DOHH2 (cell line): ENCODE results near the gene PDILT.

Experiments used
- H3F3A ChIP-seq: fragments of 200-600 bp; sonication (generic), shearing (Covaris generic); 2 replicates; pipeline ENCODE4 v1.6.0; 2016; ENCODE audit warnings: antibody characterized with exemption, mild to moderate bottlenecking; ENCODE audit not compliant: control insufficient read depth, insufficient read depth
- H3K27ac ChIP-seq: fragments of 200-600 bp; sonication (generic); 2 replicates; pipeline ENCODE4 v1.5.1; 2014; ENCODE audit warnings: low read depth, mild to moderate bottlenecking, low read length, moderate library complexity
- H3K27me3 ChIP-seq: fragments of 200-600 bp; sonication (generic); 2 replicates; pipeline ENCODE4 v1.6.1; 2014; ENCODE audit warnings: mild to moderate bottlenecking, low read length, mixed read lengths; ENCODE audit not compliant: control insufficient read depth
- H3K36me3 ChIP-seq: fragments of 200-600 bp; sonication (generic); 2 replicates; pipeline ENCODE4 v1.6.1; 2014; ENCODE audit warnings: mild to moderate bottlenecking, low read length, moderate library complexity, mixed read lengths; ENCODE audit not compliant: control insufficient read depth
- H3K4me1 ChIP-seq: fragments of 200-600 bp; sonication (generic); 2 replicates; pipeline ENCODE4 v1.6.1; 2014; ENCODE audit warnings: mild to moderate bottlenecking, low read length, mixed read lengths; ENCODE audit not compliant: control insufficient read depth
- H3K4me2 ChIP-seq: fragments of 200-600 bp; sonication (generic); 2 replicates; pipeline ENCODE4 v1.6.0; 2014; ENCODE audit warnings: mild to moderate bottlenecking, low read length, moderate library complexity
- H3K4me3 ChIP-seq: fragments of 200-600 bp; sonication (generic); 2 replicates; pipeline ENCODE4 v1.5.1; 2014; ENCODE audit warnings: mild to moderate bottlenecking, low read length, mixed read lengths
- H3K79me2 ChIP-seq: fragments of 200-600 bp; sonication (generic); 2 replicates; pipeline ENCODE4 v1.6.1; 2014; ENCODE audit warnings: mild to moderate bottlenecking, low read length, mixed read lengths; ENCODE audit not compliant: control insufficient read depth
- H3K9me2 ChIP-seq: fragments of 200-600 bp; sonication (generic); replicated peaks from 2 replicates; pipeline ENCODE4 v1.6.1; 2014; ENCODE audit warnings: mild to moderate bottlenecking, low read length, mixed read lengths; ENCODE audit not compliant: control insufficient read depth
- H3K9me3 ChIP-seq: fragments of 200-600 bp; sonication (generic); 2 replicates; pipeline ENCODE4 v1.6.1; 2014; ENCODE audit warnings: antibody characterized with exemption, low read length, mixed read lengths; ENCODE audit not compliant: control insufficient read depth, insufficient read depth
- H4K20me1 ChIP-seq: fragments of 200-600 bp; sonication (generic); 2 replicates; pipeline ENCODE4 v1.6.0; 2014; ENCODE audit warnings: low read depth, mild to moderate bottlenecking, antibody characterized with exemption, low read length, moderate library complexity; ENCODE audit not compliant: control insufficient read depth, insufficient read depth
- EZH2phosphoT487 ChIP-seq: fragments of 200-600 bp; sonication (generic); IDR thresholded peaks from 2 replicates; pipeline ENCODE4 v1.6.1; 2017; ENCODE audit warnings: borderline replicate concordance, mild to moderate bottlenecking, antibody characterized with exemption, low read length, moderate library complexity, mixed read lengths
- TF ChIP-seq, protein P1 (sequence below): fragments of 200-600 bp; sonication (generic); IDR thresholded peaks from one replicate; pipeline ENCODE4 v1.5.1; 2014; ENCODE audit warnings: antibody characterized with exemption, mild to moderate bottlenecking, low read depth, low read length; ENCODE audit not compliant: poor library complexity, severe bottlenecking

Gene PDILT

DNA sequence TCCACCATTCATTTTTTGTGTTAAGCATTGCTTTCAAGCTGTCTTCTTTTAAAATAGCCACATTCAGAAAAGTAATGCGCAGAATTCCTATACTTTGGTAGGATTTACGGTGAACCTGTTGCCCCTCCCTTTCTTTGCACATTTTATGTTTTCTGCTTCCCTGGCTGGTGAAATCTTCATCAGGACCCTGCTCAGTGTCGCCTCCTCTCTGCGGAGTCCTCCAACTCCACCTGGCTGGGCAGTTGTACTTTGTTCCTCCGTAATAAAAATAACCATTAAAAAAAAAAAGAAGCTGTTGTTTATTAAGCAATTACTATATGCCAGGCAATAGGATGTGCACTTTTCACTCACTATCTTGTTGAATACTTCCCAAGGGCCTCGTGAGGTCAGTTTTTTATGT, 54.9 kb downstream of the PDILT start:
- H3K9me3 ChIP-seq: no peaks in the 10 kb centered on the region
- H3F3A ChIP-seq: no peaks in the 10 kb centered on the region
- H3K27ac ChIP-seq: no peak overlapping the region
- no peaks in the 10 kb centered on the region for H3K27me3 ChIP-seq
- H3K4me1 ChIP-seq: no peaks in the 10 kb centered on the region
- H3K4me2 ChIP-seq: no peak overlapping the region
- H3K9me2 ChIP-seq: no peaks in the 10 kb centered on the region
- TF ChIP-seq, protein P1, sequence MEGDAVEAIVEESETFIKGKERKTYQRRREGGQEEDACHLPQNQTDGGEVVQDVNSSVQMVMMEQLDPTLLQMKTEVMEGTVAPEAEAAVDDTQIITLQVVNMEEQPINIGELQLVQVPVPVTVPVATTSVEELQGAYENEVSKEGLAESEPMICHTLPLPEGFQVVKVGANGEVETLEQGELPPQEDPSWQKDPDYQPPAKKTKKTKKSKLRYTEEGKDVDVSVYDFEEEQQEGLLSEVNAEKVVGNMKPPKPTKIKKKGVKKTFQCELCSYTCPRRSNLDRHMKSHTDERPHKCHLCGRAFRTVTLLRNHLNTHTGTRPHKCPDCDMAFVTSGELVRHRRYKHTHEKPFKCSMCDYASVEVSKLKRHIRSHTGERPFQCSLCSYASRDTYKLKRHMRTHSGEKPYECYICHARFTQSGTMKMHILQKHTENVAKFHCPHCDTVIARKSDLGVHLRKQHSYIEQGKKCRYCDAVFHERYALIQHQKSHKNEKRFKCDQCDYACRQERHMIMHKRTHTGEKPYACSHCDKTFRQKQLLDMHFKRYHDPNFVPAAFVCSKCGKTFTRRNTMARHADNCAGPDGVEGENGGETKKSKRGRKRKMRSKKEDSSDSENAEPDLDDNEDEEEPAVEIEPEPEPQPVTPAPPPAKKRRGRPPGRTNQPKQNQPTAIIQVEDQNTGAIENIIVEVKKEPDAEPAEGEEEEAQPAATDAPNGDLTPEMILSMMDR: peak; percentile 20
- TF ChIP-seq EZH2phosphoT487: no peak
- H4K20me1 ChIP-seq: no peaks in the 10 kb centered on the region
- no peak overlapping the region for H3K4me3 ChIP-seq
- no peaks in the 10 kb centered on the region for H3K36me3 ChIP-seq
- no peaks in the 10 kb centered on the region for H3K79me2 ChIP-seq

DNA sequence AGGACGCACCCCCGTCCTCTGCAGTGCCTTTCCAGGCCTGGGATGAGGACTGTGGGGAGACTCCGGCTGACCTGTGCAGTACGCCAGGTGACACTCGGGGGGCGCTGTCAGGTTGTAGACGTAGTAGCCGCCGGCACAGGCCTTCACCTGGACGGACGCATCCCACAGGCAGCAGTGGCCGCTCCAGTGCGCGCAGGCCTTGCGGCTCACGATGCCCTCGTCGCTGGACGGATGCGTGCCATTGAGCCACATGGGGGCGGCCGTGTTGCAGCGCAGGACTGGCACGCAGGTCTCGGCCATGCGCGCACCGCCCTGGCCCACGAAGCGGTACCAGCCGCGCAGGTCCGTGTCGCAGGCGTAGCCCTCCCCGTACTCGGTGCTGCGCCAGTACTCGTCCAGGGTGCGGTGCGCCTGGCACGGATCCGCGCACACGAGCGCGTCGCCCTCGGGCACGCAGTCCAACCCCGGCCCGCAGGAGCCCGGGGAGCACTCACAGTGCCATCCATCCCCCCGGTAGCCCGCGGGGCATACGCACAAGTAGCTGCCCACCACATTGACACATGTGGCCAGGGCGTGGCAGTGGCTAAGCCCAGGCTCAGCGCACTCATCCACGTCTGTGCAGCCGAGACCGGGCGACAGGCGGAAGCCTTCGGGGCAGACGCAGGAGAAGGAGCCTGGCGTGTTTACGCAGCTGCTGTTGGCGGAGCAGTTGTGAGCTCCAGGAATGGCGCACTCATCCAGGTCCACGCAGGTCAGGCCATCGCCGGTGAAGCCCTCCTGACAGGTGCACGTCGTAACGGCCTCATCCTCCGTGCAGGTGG, 56.0 kb downstream of the PDILT start:
- no peaks in the 10 kb centered on the region for H3K27me3 ChIP-seq
- H3K9me2 ChIP-seq: no peaks in the 10 kb centered on the region

DNA sequence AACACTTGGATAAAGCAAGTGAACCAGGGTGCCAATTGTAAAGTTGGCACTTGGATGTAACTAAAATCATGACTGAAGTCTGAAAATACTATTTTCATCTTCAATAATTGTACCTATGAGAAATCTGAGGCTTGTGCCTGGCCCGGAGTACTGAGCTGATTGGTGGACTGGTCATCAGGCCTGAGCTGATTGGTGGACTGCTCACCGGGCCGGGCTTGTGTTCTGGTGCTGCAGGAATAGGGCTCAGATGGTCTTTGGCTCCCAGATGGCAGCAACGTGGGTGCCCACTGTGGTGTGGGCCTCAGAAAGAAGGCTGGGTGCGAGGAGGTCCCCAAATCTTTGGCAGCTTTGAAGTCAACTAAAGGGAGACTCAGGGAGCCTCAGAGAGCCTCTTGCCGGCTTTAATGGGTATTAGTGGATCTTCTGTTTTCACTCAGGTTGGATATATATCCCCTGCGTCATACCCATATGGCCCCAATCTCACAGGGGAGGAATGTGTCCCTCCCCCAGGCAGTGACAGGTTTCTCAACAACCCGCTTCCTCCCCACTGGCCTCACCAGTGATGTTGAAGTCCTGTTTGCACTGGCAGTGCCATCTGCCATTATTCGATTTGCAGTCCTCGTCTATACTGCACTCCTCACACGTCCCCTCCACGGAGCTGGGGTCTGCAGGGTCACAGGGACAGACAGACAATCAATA, 56.7 kb downstream of the PDILT start:
- H3K4me3 ChIP-seq: no peak overlapping the region
- TF ChIP-seq EZH2phosphoT487: no peak
- TF ChIP-seq, protein P1: no peak
- no peak overlapping the region for H3K27ac ChIP-seq
- H3K27me3 ChIP-seq: no peaks in the 10 kb centered on the region
- no peaks in the 10 kb centered on the region for H3K36me3 ChIP-seq
- H3K79me2 ChIP-seq: no peaks in the 10 kb centered on the region
- no peaks in the 10 kb centered on the region for H3F3A ChIP-seq
- H4K20me1 ChIP-seq: no peaks in the 10 kb centered on the region
- no peaks in the 10 kb centered on the region for H3K4me1 ChIP-seq
- H3K9me3 ChIP-seq: no peaks in the 10 kb centered on the region
- H3K4me2 ChIP-seq: no peak overlapping the region
- H3K9me2 ChIP-seq: no peaks in the 10 kb centered on the region

More for the DNA sequence above, 56.0 kb downstream of the PDILT start:
- Histone ChIP-seq H3K9me3 (no peaks in the 10 kb centered on the region), H3K4me3 (no peak overlapping the region), H3K4me1 (no peaks in the 10 kb centered on the region), H3K27ac (no peak overlapping the region), H3F3A (no peaks in the 10 kb centered on the region), H3K4me2 (no peak overlapping the region), H3K79me2 (no peaks in the 10 kb centered on the region), H4K20me1 (no peaks in the 10 kb centered on the region), H3K36me3 (no peaks in the 10 kb centered on the region)
- TF ChIP-seq EZH2phosphoT487: no peak
- TF ChIP-seq, protein P1: peak; percentile 17
